Measurements from ENCODE around the gene CDH1. TPM values are rescaled to one million over a fixed set of nuclear protein-coding genes. Genes with fewer than 3 reads are reported as not detected.

The CDH1 gene
- total RNA-seq, 1 donor from 2014 or later: 0.35 TPM

- H3K27me3 Mint-ChIP-seq (ENCODE audit: low read depth): no peaks in the 10 kb centered on the region
- TF ChIP-seq CTCF (IDR thresholded peaks at IDR 0.05): no peak
These were observed 18.5 kb upstream of the CDH1 start for GRCh38 chr16:68718590-68718989.

DNA sequence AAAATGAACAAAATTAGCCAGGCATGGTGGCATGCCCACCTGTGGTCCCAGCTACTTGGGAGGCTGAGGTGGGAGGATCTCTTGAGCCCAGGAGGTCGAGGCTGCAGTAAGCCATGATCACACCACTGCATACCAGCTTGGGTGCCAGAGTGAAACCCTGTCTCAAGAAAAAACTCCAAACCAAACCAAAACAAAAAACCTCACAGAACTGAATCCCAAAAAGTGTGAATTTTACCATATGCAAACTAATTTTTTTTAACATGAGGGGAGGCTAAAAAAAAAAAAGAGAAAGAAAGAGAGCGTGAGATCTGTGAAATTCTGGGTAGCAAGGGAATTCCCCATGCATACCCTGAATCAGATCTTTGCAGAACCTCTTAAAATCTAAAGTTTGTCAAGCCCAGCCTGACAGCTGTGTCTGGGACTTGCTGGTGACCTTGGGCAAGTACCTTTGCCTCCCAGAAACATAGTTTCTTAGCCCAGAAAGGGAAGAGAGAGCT is 17.1 kb upstream of the CDH1 start:
- Mint-ChIP-seq H3K4me1 (ENCODE audit: low read depth) (peaks cover 7% of the 10 kb centered on the region), H3K9me3 (ENCODE audit: low read depth) (no peaks in the 10 kb centered on the region), H3K36me3 (ENCODE audit: low read depth) (no peaks in the 10 kb centered on the region), H3K4me3 (ENCODE audit: unreplicated experiment) (no peak overlapping the region), H3K27ac (ENCODE audit: unreplicated experiment) (no peak overlapping the region), H3K27me3 (ENCODE audit: low read depth) (no peaks in the 10 kb centered on the region)
- no peak for DNase-seq (ENCODE audit: low spot score)
- TF ChIP-seq CTCF (IDR thresholded peaks at IDR 0.05): no peak

More at GRCh38 chr16:68718590-68718989, 18.5 kb upstream of the CDH1 start:
- Mint-ChIP-seq H3K4me3 (ENCODE audit: unreplicated experiment) (no peak overlapping the region), H3K36me3 (ENCODE audit: low read depth) (no peaks in the 10 kb centered on the region), H3K4me1 (ENCODE audit: low read depth) (peaks cover 7% of the 10 kb centered on the region), H3K27ac (ENCODE audit: unreplicated experiment) (no peak overlapping the region), H3K9me3 (ENCODE audit: low read depth) (no peaks in the 10 kb centered on the region)
- DNase-seq (ENCODE audit: low spot score): no peak

GRCh38 chr16:68722119-68723024 is 14.7 kb upstream of the CDH1 start:
- H3K27me3 Mint-ChIP-seq (ENCODE audit: low read depth): no peaks in the 10 kb centered on the region
- no peaks in the 10 kb centered on the region for H3K4me1 Mint-ChIP-seq (ENCODE audit: low read depth)
- no peaks in the 10 kb centered on the region for H3K36me3 Mint-ChIP-seq (ENCODE audit: low read depth)
- no peak overlapping the region for H3K4me3 Mint-ChIP-seq (ENCODE audit: unreplicated experiment)
- no peak overlapping the region for H3K27ac Mint-ChIP-seq (ENCODE audit: unreplicated experiment)
- no peaks in the 10 kb centered on the region for H3K9me3 Mint-ChIP-seq (ENCODE audit: low read depth)
- TF ChIP-seq CTCF (IDR thresholded peaks at IDR 0.05): no peak
- no peak for DNase-seq (ENCODE audit: low spot score)

DNA sequence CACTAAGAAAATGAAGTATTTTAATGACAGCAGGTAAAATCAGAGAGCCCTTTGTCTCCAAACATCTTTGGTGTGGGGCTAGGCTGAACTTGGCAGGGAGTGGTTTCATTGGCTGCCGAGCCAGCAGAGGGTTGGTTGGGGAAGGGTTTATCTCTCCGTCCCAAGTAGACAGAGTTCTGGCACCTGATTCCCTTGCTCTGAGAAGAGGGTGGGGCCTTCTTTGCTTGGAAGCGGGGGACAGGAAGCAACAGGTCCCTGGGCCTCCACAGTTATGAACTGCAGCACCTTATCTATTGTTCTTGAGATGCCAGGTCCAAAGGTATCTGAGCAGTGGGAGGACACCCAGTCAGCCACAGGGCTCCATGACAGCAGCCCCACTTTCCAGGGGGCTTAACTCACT is 12.3 kb upstream of the CDH1 start:
- no peaks in the 10 kb centered on the region for H3K36me3 Mint-ChIP-seq (ENCODE audit: low read depth)
- H3K9me3 Mint-ChIP-seq (ENCODE audit: low read depth): no peaks in the 10 kb centered on the region
- no peak for TF ChIP-seq CTCF (IDR thresholded peaks at IDR 0.05)
- no peak for DNase-seq (ENCODE audit: low spot score)
- H3K27ac Mint-ChIP-seq (ENCODE audit: unreplicated experiment): no peak overlapping the region
- no peaks in the 10 kb centered on the region for H3K4me1 Mint-ChIP-seq (ENCODE audit: low read depth)
- no peak overlapping the region for H3K4me3 Mint-ChIP-seq (ENCODE audit: unreplicated experiment)
- peaks cover 2% of the 10 kb centered on the region for H3K27me3 Mint-ChIP-seq (ENCODE audit: low read depth)

- H3K36me3 Mint-ChIP-seq (ENCODE audit: low read depth): no peaks in the 10 kb centered on the region
These were observed 8.6 kb upstream of the CDH1 start for GRCh38 chr16:68728523-68728922.

More at GRCh38 chr16:68728523-68728922, 8.6 kb upstream of the CDH1 start:
- Mint-ChIP-seq H3K4me1 (ENCODE audit: low read depth) (peaks cover 11% of the 10 kb centered on the region), H3K27ac (ENCODE audit: unreplicated experiment) (no peak overlapping the region), H3K27me3 (ENCODE audit: low read depth) (peaks cover 2% of the 10 kb centered on the region), H3K9me3 (ENCODE audit: low read depth) (no peaks in the 10 kb centered on the region), H3K4me3 (ENCODE audit: unreplicated experiment) (no peak overlapping the region)
- DNase-seq (ENCODE audit: low spot score): no peak
- TF ChIP-seq CTCF (IDR thresholded peaks at IDR 0.05): no peak
